ENCODE data around the gene ZNF888. TPM values are rescaled to one million over a fixed set of nuclear protein-coding genes. Genes with fewer than 3 reads are reported as not detected.
"Not testable (repeated sequence)": the region's sequence is repeated elsewhere in the genome, so short reads cannot be mapped to it uniquely, and the experiment has no call there.

Gene ZNF888
- total and polyA plus RNA-seq, 2 experiments from 2014 or later = 1.1 to 7.3 TPM

DNA sequence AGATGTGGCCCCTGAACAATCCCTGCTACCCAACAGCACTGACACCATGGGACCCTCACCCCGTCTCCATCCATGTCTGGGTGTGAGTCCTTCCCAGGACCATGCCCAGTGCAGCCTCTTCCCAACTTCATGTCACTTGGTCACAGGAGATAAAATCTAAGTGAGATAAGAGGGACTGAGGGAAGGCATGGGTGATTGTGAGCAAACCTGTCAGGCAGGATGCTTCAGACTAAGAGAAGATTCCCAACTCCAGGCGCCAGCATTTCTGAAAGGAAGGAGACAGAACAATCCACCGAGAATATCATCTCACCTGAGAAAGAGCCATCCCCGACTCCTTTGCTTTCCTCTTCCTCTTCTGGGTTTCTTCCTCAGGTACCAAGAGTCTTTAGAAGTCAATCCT, 33.3 kb downstream of the ZNF888 start:
- DNase-seq (ENCODE audit: low read depth in 1 of 2, low spot score in 1 of 2) = no peak
- Histone ChIP-seq H3K27ac (no peak overlapping the region), H3K4me1 (ENCODE audit: low read depth) (no peaks in the 10 kb centered on the region), H3K4me3 (no peak overlapping the region), H3K9me3 (ENCODE audit: low read depth) (no peaks in the 10 kb centered on the region), H3K27me3 (no peaks in the 10 kb centered on the region), H3K36me3 (peaks cover 32% of the 10 kb centered on the region)
- TF ChIP-seq, protein P1, sequence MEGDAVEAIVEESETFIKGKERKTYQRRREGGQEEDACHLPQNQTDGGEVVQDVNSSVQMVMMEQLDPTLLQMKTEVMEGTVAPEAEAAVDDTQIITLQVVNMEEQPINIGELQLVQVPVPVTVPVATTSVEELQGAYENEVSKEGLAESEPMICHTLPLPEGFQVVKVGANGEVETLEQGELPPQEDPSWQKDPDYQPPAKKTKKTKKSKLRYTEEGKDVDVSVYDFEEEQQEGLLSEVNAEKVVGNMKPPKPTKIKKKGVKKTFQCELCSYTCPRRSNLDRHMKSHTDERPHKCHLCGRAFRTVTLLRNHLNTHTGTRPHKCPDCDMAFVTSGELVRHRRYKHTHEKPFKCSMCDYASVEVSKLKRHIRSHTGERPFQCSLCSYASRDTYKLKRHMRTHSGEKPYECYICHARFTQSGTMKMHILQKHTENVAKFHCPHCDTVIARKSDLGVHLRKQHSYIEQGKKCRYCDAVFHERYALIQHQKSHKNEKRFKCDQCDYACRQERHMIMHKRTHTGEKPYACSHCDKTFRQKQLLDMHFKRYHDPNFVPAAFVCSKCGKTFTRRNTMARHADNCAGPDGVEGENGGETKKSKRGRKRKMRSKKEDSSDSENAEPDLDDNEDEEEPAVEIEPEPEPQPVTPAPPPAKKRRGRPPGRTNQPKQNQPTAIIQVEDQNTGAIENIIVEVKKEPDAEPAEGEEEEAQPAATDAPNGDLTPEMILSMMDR (IDR thresholded peaks at IDR 0.05; ENCODE audit: low read depth, low read length) = no peak

DNA sequence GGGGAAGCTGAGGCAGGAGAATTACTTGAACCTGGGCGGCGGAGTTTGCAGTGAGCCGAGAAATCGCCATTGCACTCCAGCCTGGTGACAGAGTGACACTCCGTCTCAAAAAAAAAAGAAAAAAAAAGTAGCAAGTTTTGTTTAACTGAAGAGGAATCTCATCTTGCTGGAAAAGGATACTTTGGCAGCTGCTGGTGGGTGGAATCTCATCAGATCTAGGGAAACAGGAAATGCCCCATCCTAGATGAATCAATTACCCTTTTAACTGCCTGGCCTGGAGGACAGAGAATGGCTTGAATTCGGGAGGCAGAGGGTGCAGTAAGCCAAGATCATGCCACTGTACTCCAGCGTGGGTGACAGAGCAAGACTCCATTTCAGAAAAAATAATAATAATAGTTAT, 34.2 kb downstream of the ZNF888 start:
- TF ChIP-seq, protein P1 (IDR thresholded peaks at IDR 0.05; ENCODE audit: low read depth, low read length) = no peak
- Histone ChIP-seq H3K4me3 (no peak overlapping the region), H3K4me1 (ENCODE audit: low read depth) (no peaks in the 10 kb centered on the region), H3K36me3 (peaks cover 41% of the 10 kb centered on the region), H3K27me3 (no peaks in the 10 kb centered on the region), H3K27ac (no peak overlapping the region), H3K9me3 (ENCODE audit: low read depth) (no peaks in the 10 kb centered on the region)
- DNase-seq (ENCODE audit: low read depth in 1 of 2, low spot score in 1 of 2) = no peak

DNA sequence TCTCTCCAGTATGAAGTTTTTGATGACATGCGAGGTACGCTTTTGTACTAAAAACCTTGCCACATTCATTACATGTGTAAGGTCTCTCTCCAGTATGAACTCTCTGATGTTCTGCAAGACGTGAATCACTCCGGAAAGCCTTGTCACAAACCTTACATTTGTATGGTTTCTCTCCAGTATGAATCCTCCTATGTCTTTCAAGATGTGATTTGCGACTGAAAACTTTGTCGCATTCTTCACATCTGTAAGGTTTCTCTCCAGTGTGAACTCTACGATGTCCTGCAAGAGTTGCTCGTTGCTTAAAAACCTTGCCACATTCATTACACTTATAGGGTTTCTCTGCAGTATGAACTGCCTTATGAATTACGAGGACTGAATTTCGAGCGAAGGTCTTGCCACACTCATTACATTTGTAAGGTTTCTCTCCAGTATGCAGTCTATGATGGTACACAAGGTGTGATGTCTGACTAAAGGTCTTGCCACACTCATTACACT, 42.3 kb downstream of the ZNF888 start:
- Histone ChIP-seq H3K9me3 (ENCODE audit: low read depth) (peaks cover 3% of the 10 kb centered on the region), H3K27ac (no peak overlapping the region), H3K27me3 (no peaks in the 10 kb centered on the region), H3K4me3 (no peak overlapping the region), H3K36me3 (peaks cover 68% of the 10 kb centered on the region), H3K4me1 (ENCODE audit: low read depth) (no peaks in the 10 kb centered on the region)
- DNase-seq (ENCODE audit: low read depth in 1 of 2, low spot score in 1 of 2) = no peak
- TF ChIP-seq, protein P1 (IDR thresholded peaks at IDR 0.05; ENCODE audit: low read depth, low read length) = no peak

DNA sequence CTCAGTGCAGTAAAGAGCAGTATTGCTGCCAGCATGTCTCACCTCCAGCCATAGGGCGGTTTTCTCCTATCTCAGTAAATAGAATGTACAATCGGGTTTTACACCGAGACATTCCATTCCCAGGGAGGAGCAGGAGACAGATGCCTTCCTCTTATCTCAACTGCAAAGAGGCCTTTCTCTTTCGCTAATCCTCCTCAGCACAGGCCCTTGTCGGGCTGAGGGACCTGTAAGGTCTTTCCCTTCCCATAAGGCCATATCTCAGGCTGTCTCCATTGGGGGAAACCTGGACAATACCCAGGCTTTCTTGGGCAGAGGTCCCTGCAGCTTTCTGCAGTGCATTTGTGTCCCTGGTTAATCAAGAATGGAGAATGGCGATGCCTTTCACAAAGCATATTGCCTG, 50.2 kb downstream of the ZNF888 start:
- peak overlapping the region; percentile 12 for H3K27ac ChIP-seq
- H3K9me3 ChIP-seq (ENCODE audit: low read depth); H3K36me3 ChIP-seq; H3K4me3 ChIP-seq; H3K27me3 ChIP-seq; DNase-seq (ENCODE audit: low read depth in 1 of 2, low spot score in 1 of 2); H3K4me1 ChIP-seq (ENCODE audit: low read depth): not testable (repeated sequence)

DNA sequence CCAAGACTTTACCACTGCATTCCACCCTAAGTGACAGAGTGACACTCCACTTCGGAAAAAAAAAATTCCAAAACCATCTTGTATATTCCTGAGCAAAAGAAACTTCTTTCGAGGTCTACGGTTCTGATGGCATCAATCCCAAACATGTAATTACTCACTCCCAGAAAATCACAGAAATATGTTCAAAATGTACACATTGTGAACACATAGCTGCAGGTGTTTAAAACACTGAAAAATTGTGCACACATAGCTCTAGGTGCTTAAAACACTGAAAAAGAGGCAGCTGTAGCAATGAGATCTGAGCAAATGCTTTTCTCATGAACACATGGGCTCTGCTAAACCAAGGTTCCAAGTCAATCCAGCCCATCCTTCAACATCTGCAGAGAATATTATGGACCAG, 51.8 kb downstream of the ZNF888 start:
- DNase-seq (ENCODE audit: low read depth in 1 of 2, low spot score in 1 of 2) = no peak
- no peak overlapping the region for H3K4me3 ChIP-seq
- no peaks in the 10 kb centered on the region for H3K36me3 ChIP-seq
- H3K4me1 ChIP-seq (ENCODE audit: low read depth) = no peaks in the 10 kb centered on the region
- TF ChIP-seq, protein P1 (IDR thresholded peaks at IDR 0.05; ENCODE audit: low read depth, low read length) = no peak
- H3K27me3 ChIP-seq = no peaks in the 10 kb centered on the region
- H3K9me3 ChIP-seq (ENCODE audit: low read depth) = no peaks in the 10 kb centered on the region
- no peak overlapping the region for H3K27ac ChIP-seq

DNA sequence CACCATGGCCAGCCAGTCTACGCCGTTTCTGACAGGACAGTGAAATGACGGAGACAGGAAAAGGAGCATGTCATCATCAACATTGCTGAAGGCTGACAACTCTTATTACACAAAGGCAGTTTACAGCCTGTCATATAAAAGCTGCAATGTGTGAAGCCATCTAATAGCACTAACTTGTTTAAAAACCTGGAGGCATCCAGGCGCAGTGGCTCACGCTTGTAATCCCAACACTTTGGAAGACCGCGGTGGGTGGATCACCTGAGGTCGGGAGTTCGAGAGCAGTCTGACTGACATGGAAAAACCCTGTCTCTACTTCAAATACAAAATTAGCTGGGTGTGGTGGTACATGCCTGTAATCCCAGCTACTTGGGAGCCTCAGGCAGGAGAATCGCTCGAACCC, 55.2 kb downstream of the ZNF888 start:
- not testable (repeated sequence) for H3K27me3 ChIP-seq

More for the DNA sequence above, 55.2 kb downstream of the ZNF888 start:
- H3K36me3 ChIP-seq; H3K4me3 ChIP-seq; H3K4me1 ChIP-seq (ENCODE audit: low read depth); H3K9me3 ChIP-seq (ENCODE audit: low read depth); DNase-seq (ENCODE audit: low read depth in 1 of 2, low spot score in 1 of 2); H3K27ac ChIP-seq: not testable (repeated sequence)

Data from cardiac muscle cell (in vitro differentiated cells and primary cell).